GM20000 (cell line): ENCODE measurements around the gene RNF207.

Experiments
- DNase-seq: peaks from one replicate; pipeline ENCODE4 v3.0.0; 2012; ENCODE audit warnings: low spot score
- TF ChIP-seq, protein P1 (sequence below): IDR thresholded peaks from 2 replicates; pipeline ENCODE4 v1.5.1; 2012; ENCODE audit warnings: mild to moderate bottlenecking, control low read depth; ENCODE audit errors: extremely low read depth, missing control alignments

The RNF207 gene, protein sequence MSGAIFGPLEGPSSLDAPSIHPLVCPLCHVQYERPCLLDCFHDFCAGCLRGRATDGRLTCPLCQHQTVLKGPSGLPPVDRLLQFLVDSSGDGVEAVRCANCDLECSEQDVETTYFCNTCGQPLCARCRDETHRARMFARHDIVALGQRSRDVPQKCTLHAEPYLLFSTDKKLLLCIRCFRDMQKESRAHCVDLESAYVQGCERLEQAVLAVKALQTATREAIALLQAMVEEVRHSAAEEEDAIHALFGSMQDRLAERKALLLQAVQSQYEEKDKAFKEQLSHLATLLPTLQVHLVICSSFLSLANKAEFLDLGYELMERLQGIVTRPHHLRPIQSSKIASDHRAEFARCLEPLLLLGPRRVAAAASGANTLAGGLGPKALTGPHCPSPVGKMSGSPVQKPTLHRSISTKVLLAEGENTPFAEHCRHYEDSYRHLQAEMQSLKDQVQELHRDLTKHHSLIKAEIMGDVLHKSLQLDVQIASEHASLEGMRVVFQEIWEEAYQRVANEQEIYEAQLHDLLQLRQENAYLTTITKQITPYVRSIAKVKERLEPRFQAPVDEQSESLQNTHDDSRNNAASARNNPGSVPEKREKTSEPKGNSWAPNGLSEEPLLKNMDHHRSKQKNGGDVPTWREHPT

DNA sequence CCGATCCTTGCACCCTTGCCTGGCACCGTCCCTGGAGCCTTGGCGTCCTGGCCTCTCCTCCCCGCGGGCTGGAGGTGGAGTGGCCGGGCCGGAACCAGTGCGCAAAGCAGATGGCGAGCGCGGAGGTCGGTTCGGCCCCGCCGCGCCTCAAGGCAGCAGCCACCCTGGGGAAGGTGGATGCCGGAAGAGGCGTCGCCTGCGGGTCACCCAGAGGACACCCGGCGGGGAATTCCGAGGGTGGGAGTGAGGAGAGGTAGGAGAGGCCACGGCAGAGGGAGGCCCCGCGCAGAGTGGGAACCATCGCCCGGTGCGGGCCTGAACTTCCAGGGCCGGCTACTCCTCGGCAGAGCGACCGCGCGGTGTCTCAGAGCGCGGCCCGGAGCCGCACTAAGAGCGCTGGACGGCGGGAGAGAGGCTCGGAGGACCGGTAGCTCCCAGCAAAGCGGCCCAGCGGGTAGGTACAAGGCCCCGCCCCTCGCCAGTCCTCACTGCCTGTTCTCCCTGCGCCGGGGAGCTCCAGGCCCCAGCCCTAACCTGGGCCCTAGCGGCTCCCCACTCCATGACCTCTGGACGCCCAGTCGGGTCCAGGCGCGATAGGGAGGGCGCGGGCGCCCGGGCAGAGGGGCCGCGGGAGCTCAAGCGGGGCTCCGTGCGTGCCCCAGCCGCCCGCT lies at the start of gene RNF207:
RNF207 (plus strand) TSS at position 271 of the 671 bp plus-strand sequence. CDS start 417 bp downstream, outside the sequence.
- peak; percentile 94 for DNase-seq
- TF ChIP-seq, protein P1, sequence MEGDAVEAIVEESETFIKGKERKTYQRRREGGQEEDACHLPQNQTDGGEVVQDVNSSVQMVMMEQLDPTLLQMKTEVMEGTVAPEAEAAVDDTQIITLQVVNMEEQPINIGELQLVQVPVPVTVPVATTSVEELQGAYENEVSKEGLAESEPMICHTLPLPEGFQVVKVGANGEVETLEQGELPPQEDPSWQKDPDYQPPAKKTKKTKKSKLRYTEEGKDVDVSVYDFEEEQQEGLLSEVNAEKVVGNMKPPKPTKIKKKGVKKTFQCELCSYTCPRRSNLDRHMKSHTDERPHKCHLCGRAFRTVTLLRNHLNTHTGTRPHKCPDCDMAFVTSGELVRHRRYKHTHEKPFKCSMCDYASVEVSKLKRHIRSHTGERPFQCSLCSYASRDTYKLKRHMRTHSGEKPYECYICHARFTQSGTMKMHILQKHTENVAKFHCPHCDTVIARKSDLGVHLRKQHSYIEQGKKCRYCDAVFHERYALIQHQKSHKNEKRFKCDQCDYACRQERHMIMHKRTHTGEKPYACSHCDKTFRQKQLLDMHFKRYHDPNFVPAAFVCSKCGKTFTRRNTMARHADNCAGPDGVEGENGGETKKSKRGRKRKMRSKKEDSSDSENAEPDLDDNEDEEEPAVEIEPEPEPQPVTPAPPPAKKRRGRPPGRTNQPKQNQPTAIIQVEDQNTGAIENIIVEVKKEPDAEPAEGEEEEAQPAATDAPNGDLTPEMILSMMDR, result no peak

DNA sequence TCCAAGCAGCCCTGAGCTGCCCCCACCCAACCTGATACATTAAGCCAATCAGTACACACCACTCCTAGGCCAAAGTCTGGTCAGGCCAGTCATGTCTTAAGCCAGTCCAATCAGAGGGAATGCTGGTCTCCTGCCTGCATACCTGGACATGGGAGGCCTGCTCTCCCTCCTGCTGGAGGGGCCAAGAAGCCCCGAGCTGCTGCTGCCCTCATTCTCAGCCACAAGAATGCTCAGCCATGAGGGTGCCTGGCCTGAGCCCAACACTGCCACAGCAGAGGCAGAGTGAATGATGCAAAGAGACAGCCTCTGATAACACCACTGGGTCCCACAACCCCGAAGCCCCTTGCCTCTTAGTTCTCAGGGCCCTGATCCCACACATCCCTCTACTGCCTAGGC lies 48.8 kb upstream of the RNF207 start:
- TF ChIP-seq, protein P1, result no peak
- no peak for DNase-seq

DNA sequence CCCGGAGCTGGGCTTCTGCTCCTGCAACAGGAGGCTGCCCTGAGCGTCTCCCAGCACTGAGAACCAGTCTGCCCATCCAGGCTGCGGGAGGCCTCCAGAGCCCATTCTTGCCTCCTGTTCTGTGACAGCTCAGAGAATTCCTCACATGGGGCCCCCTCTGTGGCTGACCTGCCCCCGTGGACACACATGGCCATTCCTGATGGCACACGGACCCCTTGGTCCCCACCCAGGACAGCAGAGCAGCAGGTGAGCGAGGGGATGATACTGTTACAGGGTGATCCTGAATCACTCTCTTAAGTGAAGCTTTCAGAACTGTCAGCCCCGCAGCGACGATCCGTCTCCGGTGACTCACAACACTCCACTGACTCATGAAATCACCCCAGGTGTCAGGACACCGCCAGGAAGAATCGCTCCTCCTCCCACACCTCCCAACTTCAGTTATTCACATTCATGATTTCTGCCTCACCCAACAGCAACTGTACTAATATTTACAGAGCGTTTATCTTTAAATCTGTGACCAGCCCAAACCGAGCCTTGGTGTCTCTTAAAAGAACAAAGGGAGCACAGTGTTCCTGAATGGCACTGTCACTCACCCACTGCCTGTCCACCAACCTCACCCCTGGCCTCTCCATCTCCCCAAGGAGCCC lies 48.3 kb upstream of the RNF207 start:
- DNase-seq, result no peak
- TF ChIP-seq, protein P1, result no peak

DNA sequence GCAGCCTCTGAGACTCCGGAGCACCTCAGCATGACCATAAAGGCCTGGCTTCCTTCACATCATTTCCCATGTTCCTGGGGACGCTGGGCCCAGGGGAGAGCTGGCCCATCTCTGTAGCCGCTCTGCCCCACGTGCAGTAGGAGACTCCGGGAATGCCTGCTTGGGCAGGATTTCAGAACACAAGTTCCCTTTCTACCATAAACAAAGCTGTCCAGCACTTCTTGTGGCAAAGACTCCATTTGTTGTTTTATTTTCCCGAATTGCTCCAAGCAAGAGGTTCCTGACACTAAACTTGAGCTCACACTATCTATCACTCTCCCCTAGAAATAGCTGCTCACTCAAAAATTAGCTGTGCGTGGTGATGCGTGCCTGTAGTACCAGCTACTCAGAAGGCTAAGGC lies 47.7 kb upstream of the RNF207 start:
- DNase-seq, result no peak
- TF ChIP-seq, protein P1, result no peak

DNA sequence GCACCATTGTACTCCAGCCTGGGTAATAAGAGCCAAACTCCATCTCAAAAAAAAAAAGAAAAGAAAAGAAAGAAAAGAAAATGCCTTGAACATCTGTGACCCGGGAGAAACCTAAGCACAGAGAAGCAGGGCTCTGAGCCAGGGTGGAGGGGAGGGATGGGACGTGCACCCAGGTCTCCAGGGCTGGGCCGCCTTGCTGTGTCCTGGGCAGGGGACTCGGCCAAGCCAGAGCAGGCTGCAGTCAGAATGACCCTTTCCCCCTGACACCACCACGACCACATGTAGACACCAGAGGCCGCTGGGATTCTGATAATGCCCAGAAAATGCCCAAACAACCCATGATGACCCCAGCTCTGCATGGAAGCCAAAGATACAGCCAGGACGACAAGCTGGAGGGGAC lies 43.6 kb upstream of the RNF207 start:
- TF ChIP-seq, protein P1, result no peak
- DNase-seq, result no peak

DNA sequence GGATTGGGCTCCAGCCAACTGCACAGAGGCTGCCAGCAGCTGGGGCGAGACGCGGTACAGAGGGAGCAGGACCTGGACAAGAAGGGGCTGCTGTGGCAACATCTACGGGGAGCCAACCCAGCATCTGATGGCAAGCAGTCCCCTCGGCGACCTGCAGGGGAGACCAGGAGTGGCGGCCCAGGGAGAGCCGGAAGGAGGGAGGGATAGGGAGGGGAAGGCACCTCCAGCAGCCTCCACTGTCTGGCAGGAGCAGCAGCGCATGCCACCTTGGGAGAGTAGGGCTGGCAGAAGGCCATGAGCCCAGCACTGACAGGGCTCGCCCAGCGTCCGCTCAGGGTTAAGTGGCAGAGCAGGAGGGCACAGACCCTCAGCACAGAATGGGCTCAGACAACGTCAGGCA lies 43.1 kb upstream of the RNF207 start:
- DNase-seq, result no peak
- TF ChIP-seq, protein P1, result no peak
